KOPT-K1 (cell line): ENCODE measurements around the gene C5orf15.

Experiments used
- H3K27ac ChIP-seq: fragments of 200-600 bp; sonication (generic); 2 replicates; pipeline ENCODE4 v1.5.1; 2016; ENCODE audit warnings: antibody characterized with exemption, mild to moderate bottlenecking, low read depth, low read length; ENCODE audit not compliant: poor library complexity, severe bottlenecking
- H3K36me3 ChIP-seq: fragments of 200-600 bp; sonication (generic); 2 replicates; pipeline ENCODE4 v1.5.1; 2017; ENCODE audit warnings: antibody characterized with exemption, mild to moderate bottlenecking, low read length, moderate library complexity; ENCODE audit not compliant: insufficient read depth
- H3K9me3 ChIP-seq: fragments of 200-600 bp; sonication (generic); 2 replicates; pipeline ENCODE4 v1.5.1; 2017; ENCODE audit warnings: antibody characterized with exemption, low read length, mild to moderate bottlenecking; ENCODE audit not compliant: insufficient read depth, poor library complexity, severe bottlenecking

C5orf15 gene

GRCh38 chr5:133916479-133916878 lies 51.9 kb downstream of the C5orf15 start:
- Histone ChIP-seq H3K9me3 (no peaks in the 10 kb centered on the region), H3K27ac (no peak overlapping the region), H3K36me3 (no peaks in the 10 kb centered on the region)

- no peaks in the 10 kb centered on the region for H3K9me3 ChIP-seq
- no peak overlapping the region for H3K27ac ChIP-seq
- H3K36me3 ChIP-seq, result no peaks in the 10 kb centered on the region
Measured at GRCh38 chr5:133914434-133914833, 54.0 kb downstream of the C5orf15 start.

- H3K36me3 ChIP-seq, result no peaks in the 10 kb centered on the region
- H3K27ac ChIP-seq, result no peak overlapping the region
- H3K9me3 ChIP-seq, result no peaks in the 10 kb centered on the region
Measured at GRCh38 chr5:133913413-133914155, 54.8 kb downstream of the C5orf15 start.

- no peaks in the 10 kb centered on the region for H3K9me3 ChIP-seq
- no peaks in the 10 kb centered on the region for H3K36me3 ChIP-seq
- H3K27ac ChIP-seq, result no peak overlapping the region
Measured at GRCh38 chr5:133912951-133913350, 55.5 kb downstream of the C5orf15 start.

GRCh38 chr5:133910571-133910970 lies 57.9 kb downstream of the C5orf15 start:
- no peak overlapping the region for H3K27ac ChIP-seq
- H3K36me3 ChIP-seq, result no peaks in the 10 kb centered on the region
- H3K9me3 ChIP-seq, result no peaks in the 10 kb centered on the region

- Histone ChIP-seq H3K36me3 (no peaks in the 10 kb centered on the region), H3K27ac (no peak overlapping the region), H3K9me3 (no peaks in the 10 kb centered on the region)
Measured at GRCh38 chr5:133909603-133910002, 58.8 kb downstream of the C5orf15 start.

GRCh38 chr5:133907075-133907474 lies 61.4 kb downstream of the C5orf15 start:
- Histone ChIP-seq H3K36me3 (no peaks in the 10 kb centered on the region), H3K9me3 (no peaks in the 10 kb centered on the region), H3K27ac (no peak overlapping the region)

- no peaks in the 10 kb centered on the region for H3K9me3 ChIP-seq
- H3K27ac ChIP-seq, result no peak overlapping the region
- H3K36me3 ChIP-seq, result no peaks in the 10 kb centered on the region
Measured at GRCh38 chr5:133906303-133906702, 62.1 kb downstream of the C5orf15 start.
